HEK293 (cell line): ENCODE results near the gene DRC7.

Experiments
- CTCF ChIA-PET: fragments of 350-600 bp; formaldehyde crosslinking; extraction: SDS; loops from one replicate; lab custom pipeline; 2021; ENCODE audit warnings: antibody characterized with exemption; lab: Yijun Ruan, JAX
- POLR2A ChIA-PET: fragments of 300-600 bp; formaldehyde crosslinking; extraction: SDS; loops from one replicate; lab custom pipeline; 2020; ENCODE audit warnings: antibody characterized with exemption, inconsistent platforms; lab: Yijun Ruan, JAX
- H3K27ac ChIP-seq: fragments of 200-500 bp; sonication (Bioruptor generic); 2 replicates; pipeline ENCODE4 v1.5.1; 2014; ENCODE audit warnings: low read depth, low read length, control low read depth, inconsistent platforms; ENCODE audit errors: extremely low read depth
- H3K36me3 ChIP-seq, 2 experiments: fragments of 200-500 bp in 1 of 2; sonication (Bioruptor generic) in 1 of 2; 1 replicate in 1 of 2; 2 replicates in 1 of 2; pipeline ENCODE4 v1.5.1; 2014 to 2017; ENCODE audit warnings: inconsistent platforms in 2 of 2, low read length in 2 of 2; ENCODE audit not compliant: control insufficient read depth in 2 of 2, insufficient read depth in 1 of 2
- H3K4me1 ChIP-seq: fragments of 200-500 bp; sonication (Bioruptor generic); 2 replicates; pipeline ENCODE4 v1.5.1; 2014; ENCODE audit warnings: mild to moderate bottlenecking, low read length, inconsistent platforms; ENCODE audit not compliant: control insufficient read depth, insufficient read depth
- H3K4me3 ChIP-seq: 2 replicates; pipeline ENCODE4 v1.5.1; 2011; ENCODE audit warnings: low read depth, mild to moderate bottlenecking, control low read depth, low read length, moderate library complexity
- H3K9me3 ChIP-seq: fragments of 200-500 bp; sonication (Bioruptor generic); 2 replicates; pipeline ENCODE4 v1.5.1; 2014; ENCODE audit warnings: low read depth, low read length, inconsistent platforms; ENCODE audit not compliant: control insufficient read depth, insufficient read depth
- EGR2 ChIP-seq: fragments of 450-650 bp; formaldehyde crosslinking; IDR thresholded peaks from 2 replicates; pipeline ENCODE4 v1.5.1; 2016; ENCODE audit warnings: low read depth, missing biosample characterization, missing genetic modification characterization
- ELK4 ChIP-seq: IDR thresholded peaks from 2 replicates; pipeline ENCODE4 v1.6.1; 2011; ENCODE audit warnings: mild to moderate bottlenecking, low read depth, low read length, borderline replicate concordance
- KLF7 ChIP-seq: fragments of 450-650 bp; formaldehyde crosslinking; IDR thresholded peaks from 2 replicates; pipeline ENCODE4 v1.5.1; 2016; ENCODE audit warnings: missing biosample characterization, missing genetic modification characterization, borderline replicate concordance
- MEIS1 ChIP-seq: sonication (generic); formaldehyde crosslinking; IDR thresholded peaks from 2 replicates; pipeline ENCODE4 v1.8.1; 2022; ENCODE audit warnings: missing genetic modification reagents, mild to moderate bottlenecking, borderline replicate concordance
- PATZ1 ChIP-seq: fragments of 450-650 bp; formaldehyde crosslinking; IDR thresholded peaks from 2 replicates; pipeline ENCODE4 v1.5.1; 2016; ENCODE audit warnings: missing biosample characterization, missing genetic modification characterization
- PRDM1 ChIP-seq: fragments of 450-650 bp; formaldehyde crosslinking; IDR thresholded peaks from 2 replicates; pipeline ENCODE4; 2016; ENCODE audit warnings: missing biosample characterization, missing genetic modification characterization
- ZIC2 ChIP-seq: fragments of 450-650 bp; formaldehyde crosslinking; IDR thresholded peaks from 2 replicates; pipeline ENCODE4 v1.5.1; 2016; ENCODE audit warnings: missing biosample characterization, missing genetic modification characterization
- ZNF280D ChIP-seq: fragments of 450-650 bp; formaldehyde crosslinking; IDR thresholded peaks from 2 replicates; pipeline ENCODE4 v1.5.1; 2016; ENCODE audit warnings: missing biosample characterization, missing genetic modification characterization
- ZNF394 ChIP-seq: fragments of 450-650 bp; formaldehyde crosslinking; IDR thresholded peaks from 2 replicates; pipeline ENCODE4 v1.5.1; 2016; ENCODE audit warnings: missing biosample characterization, missing genetic modification characterization, mild to moderate bottlenecking, moderate library complexity, borderline replicate concordance
- ZNF521 ChIP-seq: fragments of 450-650 bp; formaldehyde crosslinking; IDR thresholded peaks from 2 replicates; pipeline ENCODE4 v1.5.1; 2017; ENCODE audit warnings: missing biosample characterization, mild to moderate bottlenecking, missing genetic modification characterization
- ZNF561 ChIP-seq: fragments of 450-650 bp; IDR thresholded peaks from 2 replicates; pipeline ENCODE4 v1.5.1; 2018; ENCODE audit warnings: missing biosample characterization, missing genetic modification characterization, borderline replicate concordance
- ZNF596 ChIP-seq: fragments of 450-650 bp; IDR thresholded peaks from 2 replicates; pipeline ENCODE4 v1.5.0; 2018; ENCODE audit warnings: missing biosample characterization, mild to moderate bottlenecking, missing genetic modification characterization, moderate library complexity
- ZNF621 ChIP-seq: fragments of 450-650 bp; formaldehyde crosslinking; IDR thresholded peaks from 2 replicates; pipeline ENCODE4 v1.5.1; 2017; ENCODE audit warnings: missing biosample characterization, missing genetic modification characterization
- ZNF629 ChIP-seq: fragments of 450-650 bp; formaldehyde crosslinking; IDR thresholded peaks from 2 replicates; pipeline ENCODE4 v1.5.1; 2017; ENCODE audit warnings: missing biosample characterization, missing genetic modification characterization
- ZNF645 ChIP-seq: fragments of 450-650 bp; formaldehyde crosslinking; IDR thresholded peaks from 2 replicates; pipeline ENCODE4; 2016; ENCODE audit warnings: missing biosample characterization, missing genetic modification characterization
- ZNF664 ChIP-seq: fragments of 450-650 bp; formaldehyde crosslinking; IDR thresholded peaks from 2 replicates; pipeline ENCODE4 v1.5.1; 2016; ENCODE audit warnings: missing biosample characterization, missing genetic modification characterization
- ZNF670 ChIP-seq: fragments of 450-650 bp; formaldehyde crosslinking; IDR thresholded peaks from 2 replicates; pipeline ENCODE4 v1.5.1; 2016; ENCODE audit warnings: missing biosample characterization, missing genetic modification characterization, low read depth
- ZNF677 ChIP-seq: fragments of 450-650 bp; IDR thresholded peaks from 2 replicates; pipeline ENCODE4 v1.5.0; 2018; ENCODE audit warnings: missing biosample characterization, mild to moderate bottlenecking, missing genetic modification characterization, moderate library complexity
- ZSCAN18 ChIP-seq: fragments of 450-650 bp; formaldehyde crosslinking; IDR thresholded peaks from 2 replicates; pipeline ENCODE4 v1.5.1; 2016; ENCODE audit warnings: missing biosample characterization, missing genetic modification characterization
- ZSCAN4 ChIP-seq: fragments of 450-650 bp; formaldehyde crosslinking; IDR thresholded peaks from 2 replicates; pipeline ENCODE4 v1.5.1; 2017; ENCODE audit warnings: missing biosample characterization, missing genetic modification characterization

DRC7 gene

GRCh38 chr16:57748596-57748995 lies 54.0 kb downstream of the DRC7 start:
- TF ChIP-seq EGR2 (tag by site-specific recombination) (peak; percentile 46), ZNF596 (tag by site-specific recombination) (no peak)
- CTCF ChIA-PET: interaction anchor here (1.2 kb wide), 1 partner anchor 8 kb away, joined by 3 read pairs; no protein-coding TSS in a partner anchor
- Histone ChIP-seq H3K27ac (no peak overlapping the region), H3K9me3 (no peaks in the 10 kb centered on the region), H3K4me3 (no peak overlapping the region), H3K4me1 (no peaks in the 10 kb centered on the region), H3K36me3 (peaks cover 0 to 68% of the 10 kb centered on the region in 2 experiments; a peak in 2 of 3 replicates)
- POLR2A ChIA-PET: no interaction called here

- Histone ChIP-seq H3K9me3 (no peaks in the 10 kb centered on the region), H3K4me3 (no peak overlapping the region), H3K4me1 (no peaks in the 10 kb centered on the region), H3K27ac (no peak overlapping the region)
- ChIA-PET CTCF (no interaction called here), POLR2A (no interaction called here)
- TF ChIP-seq ZSCAN4 (tag by site-specific recombination) (no peak), ZNF664 (peak; percentile 40; the same call in 1 of the 2 replicates), ZNF521 (tag by site-specific recombination) (no peak), PATZ1 (no peak), ZNF561 (tag by site-specific recombination) (no peak), ZNF280D (tag by site-specific recombination) (no peak), ZNF621 (tag by site-specific recombination) (no peak), ZIC2 (tag by site-specific recombination) (no peak)
- TF ChIP-seq, all 188 proteins: peak for 1
- peaks cover 0 to 68% of the 10 kb centered on the region in 2 experiments; a peak in 2 of 3 replicates for H3K36me3 ChIP-seq
Measured at GRCh38 chr16:57749101-57749692, 54.6 kb downstream of the DRC7 start.

- Histone ChIP-seq H3K4me1 (no peaks in the 10 kb centered on the region), H3K36me3 (peaks cover 0 to 68% of the 10 kb centered on the region in 2 experiments; a peak in 2 of 3 replicates), H3K9me3 (no peaks in the 10 kb centered on the region), H3K4me3 (no peak overlapping the region), H3K27ac (no peak overlapping the region)
- ChIA-PET POLR2A (no interaction called here), CTCF (interaction anchor here (0.7 to 1.0 kb wide), 2 partner anchors 38 to 150 kb away, joined by 3 read pairs; no protein-coding TSS in a partner anchor)
- no peak for TF ChIP-seq ZNF670 (tag by site-specific recombination)
- TF ChIP-seq ELK4: no peak
- no peak for TF ChIP-seq ZNF394 (tag by site-specific recombination)
- TF ChIP-seq KLF7 (tag by site-specific recombination): no peak
- TF ChIP-seq ZNF645: no peak
- no peak for TF ChIP-seq ZNF677
- TF ChIP-seq PRDM1 (tag by site-specific recombination): no peak
- no peak for TF ChIP-seq ZSCAN18 (tag by site-specific recombination)
- TF ChIP-seq MEIS1 (CRISPR knock-in tag): no peak
- no peak for TF ChIP-seq ZNF629
Measured at GRCh38 chr16:57749856-57750452, 55.3 kb downstream of the DRC7 start.
